Mammary epithelial cell (primary cell): ENCODE measurements around the gene C5orf22.

Experiments used
- EZH2 ChIP-seq: IDR thresholded peaks from 2 replicates; pipeline ENCODE4 v1.6.1; 2012; ENCODE audit warnings: low read length, inconsistent platforms, borderline replicate concordance
- TF ChIP-seq, protein P1 (sequence below), 2 donors: IDR thresholded peaks in 1 of 2; conservative IDR thresholded peaks in 1 of 2; 2 replicates each; pipeline ENCODE4 v1.5.1; 2011 to 2012; ENCODE audit warnings: inconsistent platforms in 2 of 2, low read length in 2 of 2, mild to moderate bottlenecking in 2 of 2, control low read depth in 1 of 2, low read depth in 1 of 2; ENCODE audit not compliant: insufficient read depth in 1 of 2; ENCODE audit errors: extremely low read depth in 1 of 2

GRCh38 chr5:31585166-31585894 lies 53.2 kb downstream of the C5orf22 start:
- TF ChIP-seq, protein P1, sequence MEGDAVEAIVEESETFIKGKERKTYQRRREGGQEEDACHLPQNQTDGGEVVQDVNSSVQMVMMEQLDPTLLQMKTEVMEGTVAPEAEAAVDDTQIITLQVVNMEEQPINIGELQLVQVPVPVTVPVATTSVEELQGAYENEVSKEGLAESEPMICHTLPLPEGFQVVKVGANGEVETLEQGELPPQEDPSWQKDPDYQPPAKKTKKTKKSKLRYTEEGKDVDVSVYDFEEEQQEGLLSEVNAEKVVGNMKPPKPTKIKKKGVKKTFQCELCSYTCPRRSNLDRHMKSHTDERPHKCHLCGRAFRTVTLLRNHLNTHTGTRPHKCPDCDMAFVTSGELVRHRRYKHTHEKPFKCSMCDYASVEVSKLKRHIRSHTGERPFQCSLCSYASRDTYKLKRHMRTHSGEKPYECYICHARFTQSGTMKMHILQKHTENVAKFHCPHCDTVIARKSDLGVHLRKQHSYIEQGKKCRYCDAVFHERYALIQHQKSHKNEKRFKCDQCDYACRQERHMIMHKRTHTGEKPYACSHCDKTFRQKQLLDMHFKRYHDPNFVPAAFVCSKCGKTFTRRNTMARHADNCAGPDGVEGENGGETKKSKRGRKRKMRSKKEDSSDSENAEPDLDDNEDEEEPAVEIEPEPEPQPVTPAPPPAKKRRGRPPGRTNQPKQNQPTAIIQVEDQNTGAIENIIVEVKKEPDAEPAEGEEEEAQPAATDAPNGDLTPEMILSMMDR (conservative IDR thresholded peaks at IDR 0.05 in 1 of 2, IDR thresholded peaks at IDR 0.05 in 1 of 2; ENCODE audit: extremely low read depth in 1 of 2, insufficient read depth in 1 of 2, low read depth in 1 of 2, low read length in 2 of 2), result no peak
- TF ChIP-seq EZH2, result no peak
